ENCODE data around the gene ALDH4A1. TPM values are rescaled to one million over a fixed set of nuclear protein-coding genes. Genes with fewer than 3 reads are reported as not detected.

The ALDH4A1 gene
- total and polyA plus RNA-seq, 9 of the 15 experiments (the other 6 are each of a cell fraction or from before 2014, with no cell fraction given), result 0.27 to 31.4 (median 16.6) TPM

- Histone ChIP-seq H3K27ac (ENCODE audit: extremely low read depth, low read depth, low read length) (no peak overlapping the region), H3K4me2 (ENCODE audit: insufficient read depth, low read length) (no peak overlapping the region), H3K4me1 (replicated peaks in 1 of 2; ENCODE audit: control insufficient read depth in 2 of 2, insufficient read depth in 2 of 2, low read length in 2 of 2) (peaks cover 0 to 14% of the 10 kb centered on the region in 2 experiments; a peak in 2 of 5 replicates), H3K4me3 (no peak overlapping the region), H2AFZ (ENCODE audit: low read depth, low read length) (no peak overlapping the region), H3K36me3 (ENCODE audit: control insufficient read depth, insufficient read depth, low read length) (no peaks in the 10 kb centered on the region), H3K27me3 (ENCODE audit: control insufficient read depth in 2 of 2, insufficient read depth in 2 of 2, low read length in 2 of 2) (peaks cover 36 to 91% of the 10 kb centered on the region in 2 experiments), H3K79me2 (ENCODE audit: control insufficient read depth, insufficient read depth, low read length) (no peaks in the 10 kb centered on the region), H3K9me3 (replicated peaks; ENCODE audit: control insufficient read depth, insufficient read depth, low read depth, low read length) (no peaks in the 10 kb centered on the region), H3K9ac (ENCODE audit: insufficient read depth in 1 of 2, low read depth in 2 of 2, low read length in 2 of 2) (no peak overlapping the region), H4K20me1 (replicated peaks; ENCODE audit: control insufficient read depth, insufficient read depth, low read length) (peaks cover 12% of the 10 kb centered on the region), H3K9me1 (ENCODE audit: control insufficient read depth, insufficient read depth, low read length) (no peaks in the 10 kb centered on the region)
- FAIRE-seq, result no peak
- no peak for ATAC-seq
- TF ChIP-seq TFE3 (CRISPR knock-in tag; IDR thresholded peaks at IDR 0.05) (peak; percentile 31; the same call in 1 of the 2 replicates), ADNP (tag; IDR thresholded peaks at IDR 0.05) (peak; percentile 84), KDM1A (IDR thresholded peaks at IDR 0.05) (peak in 1 of 2 experiments; percentile 59; a peak in 2 of 4 replicates), UBTF (IDR thresholded peaks at IDR 0.05; ENCODE audit: borderline replicate concordance in 1 of 2, low read depth in 2 of 2, low read length in 2 of 2) (no peak), ZNF175 (CRISPR knock-in tag; IDR thresholded peaks at IDR 0.05; ENCODE audit: low read depth) (no peak), MCM2 (IDR thresholded peaks at IDR 0.05; ENCODE audit: low read depth) (no peak), SIN3B (IDR thresholded peaks at IDR 0.05; ENCODE audit: low read depth) (no peak), BCOR (IDR thresholded peaks at IDR 0.05) (peak; percentile 62), ARHGAP35 (IDR thresholded peaks at IDR 0.05; ENCODE audit: partially characterized antibody) (no peak), POLR3A (IDR thresholded peaks at IDR 0.05; ENCODE audit: borderline replicate concordance, extremely low read depth, insufficient read depth, insufficient read length) (no peak), PTTG1 (tag; IDR thresholded peaks at IDR 0.05; ENCODE audit: low read depth) (no peak), MEF2D (tag; conservative IDR thresholded peaks at IDR 0.05; ENCODE audit: low read depth) (no peak), ZNF561 (CRISPR knock-in tag; conservative IDR thresholded peaks at IDR 0.05) (no peak)
- in situ Hi-C loops (cut with MboI), result no loop called here
- ChIA-PET CTCF (ENCODE audit: low intra/inter-chr PET ratio) (no interaction called here), POLR2A (interaction anchor here (0.6 kb wide), 3 partner anchors 20 to 762 kb away, joined by 3 to 4 read pairs (median 3); no protein-coding TSS in a partner anchor)
- no TSS peak for BruUV-seq (replicated peaks)
- no peak for DNase-seq (ENCODE audit: extremely low read depth in 1 of 4, low spot score in 3 of 4)
- intact Hi-C loops (cut with micrococcal nuclease), result no loop called here
- WGBS (ENCODE audit: insufficient coverage, low coverage, missing lambda C conversion rate), result 14% methylated on average over 15 of the region's 15 CpGs
Measured at GRCh38 chr1:18946550-18947381, 44.4 kb upstream of the ALDH4A1 start.
